Activated CD4-positive, alpha-beta T cell treated with anti-CD3 and anti-CD28 coated beads, Interleukin-10, Interleukin-2, amounts not matched to agents 100 ng/mL and 50 ng/mL, durations not matched to agents 16 hours and 8 hours (primary cell): ENCODE data around the gene LATS2.
"Not testable (repeated sequence)": the region's sequence is repeated elsewhere in the genome, so short reads cannot be mapped to it uniquely, and the experiment has no call there.

ENCODE experiments used
- DNase-seq: peaks from one replicate; pipeline ENCODE4 v3.0.0-alpha.2; 2020

Gene LATS2

DNA sequence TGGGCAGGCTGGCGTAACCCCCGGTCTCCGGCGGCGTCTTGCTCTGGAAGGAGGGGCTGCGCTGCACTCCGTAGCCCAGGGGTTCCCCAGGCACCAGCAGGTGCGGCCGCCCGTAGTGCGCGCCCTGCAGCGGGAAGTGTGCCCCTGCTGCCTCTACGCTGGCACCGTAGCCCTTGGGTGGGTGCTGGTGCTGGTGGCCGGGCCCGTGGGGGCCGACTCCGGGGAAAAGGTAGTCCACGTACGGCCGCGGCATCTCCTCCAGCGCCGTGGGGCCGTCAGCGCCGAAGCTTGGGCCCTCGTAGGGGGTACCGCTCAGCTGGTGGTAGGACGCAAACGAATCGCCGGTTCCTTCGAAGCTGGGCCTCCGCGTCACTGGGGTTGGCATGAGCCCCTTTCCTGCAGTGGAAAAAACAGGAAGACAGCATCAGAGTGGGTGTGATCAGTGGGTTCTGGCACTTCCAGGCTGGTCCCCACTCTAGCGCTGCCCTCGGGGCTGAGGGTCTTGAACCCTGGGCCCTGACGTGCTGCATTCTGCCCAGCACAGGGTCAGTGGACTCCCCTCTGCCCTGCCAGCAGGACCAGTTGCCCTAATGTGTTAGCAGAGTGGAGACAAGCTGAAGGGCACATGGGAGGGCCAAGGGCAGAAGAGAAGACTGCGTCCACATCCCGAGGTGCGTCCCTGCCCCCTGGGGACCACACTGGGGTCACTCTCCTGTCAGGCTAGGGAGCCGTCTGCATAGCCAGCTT is 72.3 kb downstream of the LATS2 start:
- no peak for DNase-seq

DNA sequence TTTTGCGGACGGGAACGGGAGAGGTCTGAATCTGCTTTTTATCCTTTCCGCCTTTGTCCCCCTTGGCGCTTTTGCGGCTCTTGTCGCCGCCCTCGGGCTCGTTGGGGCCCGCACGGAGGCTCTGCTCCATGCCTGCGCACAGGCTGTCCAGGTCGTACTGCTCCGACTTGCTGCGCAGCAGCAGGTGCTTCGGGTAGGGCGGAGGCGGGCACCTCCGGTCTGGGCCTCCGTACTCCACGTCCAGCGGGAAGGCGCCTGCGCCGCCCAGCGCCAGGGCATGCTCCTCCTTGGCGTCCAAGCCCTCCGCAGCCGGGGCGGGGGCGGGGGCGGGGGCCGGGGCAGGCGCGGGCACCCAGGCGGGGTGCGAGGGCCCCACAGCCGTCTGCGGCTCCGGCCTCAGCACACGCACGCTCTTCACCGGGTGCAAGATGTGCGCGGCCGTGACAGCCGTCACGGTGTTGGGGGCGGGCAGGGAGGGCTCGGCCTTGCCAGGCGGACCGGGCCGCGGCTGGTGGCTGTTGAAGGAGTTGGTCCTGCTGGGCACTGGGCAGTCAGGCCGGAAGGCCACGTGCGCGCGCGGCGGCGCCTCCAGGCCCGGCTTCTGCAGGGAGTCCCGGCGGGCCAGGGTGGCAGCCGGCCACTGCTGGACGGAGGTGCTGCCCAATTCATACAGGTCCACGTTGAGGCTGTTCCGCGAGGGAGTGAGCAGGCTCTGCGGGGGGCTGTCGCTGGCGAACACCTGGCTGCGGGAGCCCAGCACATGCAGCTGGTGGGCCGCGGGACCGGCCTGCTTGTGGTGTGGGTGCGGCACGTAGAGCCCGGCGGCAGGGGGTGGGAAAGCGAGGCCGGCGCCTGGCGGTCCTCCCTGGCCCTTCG is 73.1 kb downstream of the LATS2 start:
- DNase-seq = no peak

DNA sequence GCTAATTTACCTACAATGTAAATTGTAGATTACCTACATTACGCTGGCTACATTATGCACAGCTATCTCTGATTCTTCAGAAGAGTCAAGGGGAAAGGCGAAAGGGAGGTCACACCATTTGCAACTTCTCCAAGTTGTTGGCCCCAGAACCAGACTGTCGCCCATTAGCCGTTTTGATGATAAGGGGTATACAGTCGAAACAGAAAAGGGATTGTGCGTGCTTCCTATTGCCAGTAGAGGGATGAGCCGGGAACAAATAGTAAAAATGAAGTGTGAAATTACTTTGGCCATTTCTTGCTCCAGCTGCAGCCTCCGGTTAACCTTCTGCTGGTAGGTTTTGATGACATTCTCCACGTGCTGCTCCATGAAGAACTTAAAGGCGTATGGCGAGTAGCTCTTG is 73.8 kb downstream of the LATS2 start:
- DNase-seq = no peak

DNA sequence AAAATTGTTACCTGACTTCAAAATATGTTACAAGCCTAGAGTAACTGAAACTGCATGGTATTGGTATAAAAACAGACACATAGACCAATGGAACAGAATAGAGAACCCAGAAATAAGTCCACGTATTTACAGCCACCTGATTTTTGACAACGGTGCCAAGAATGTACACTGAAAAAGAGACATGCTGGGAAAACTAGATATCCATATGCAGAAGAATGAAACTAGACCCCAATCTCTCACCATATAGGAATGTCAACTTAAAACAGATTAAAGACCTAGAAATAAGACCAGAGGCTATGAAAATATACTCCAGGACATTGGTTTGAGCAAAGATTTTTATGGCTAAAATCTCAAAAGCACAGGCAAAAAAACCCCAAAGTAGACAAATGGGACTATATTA is 76.5 kb downstream of the LATS2 start:
- DNase-seq = no peak

DNA sequence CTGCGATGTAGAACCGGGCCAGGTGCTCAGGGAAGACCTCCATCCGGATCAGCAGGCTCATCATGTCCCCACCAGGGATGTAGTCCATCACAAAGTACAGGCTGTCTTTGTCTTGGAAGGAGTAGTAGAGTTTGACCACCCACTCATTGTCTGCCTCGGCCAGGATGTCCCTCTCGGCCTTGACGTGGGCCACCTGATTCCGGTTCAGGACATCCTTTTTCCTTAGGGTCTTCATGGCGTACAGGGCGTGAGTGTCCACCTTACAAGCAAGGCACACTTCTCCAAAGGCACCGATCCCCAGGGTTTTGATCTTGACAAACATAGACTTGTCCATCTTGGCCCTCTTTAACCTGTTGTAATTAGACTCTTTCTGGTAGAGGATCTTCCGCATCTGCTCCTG is 78.0 kb downstream of the LATS2 start:
- DNase-seq = no peak

DNA sequence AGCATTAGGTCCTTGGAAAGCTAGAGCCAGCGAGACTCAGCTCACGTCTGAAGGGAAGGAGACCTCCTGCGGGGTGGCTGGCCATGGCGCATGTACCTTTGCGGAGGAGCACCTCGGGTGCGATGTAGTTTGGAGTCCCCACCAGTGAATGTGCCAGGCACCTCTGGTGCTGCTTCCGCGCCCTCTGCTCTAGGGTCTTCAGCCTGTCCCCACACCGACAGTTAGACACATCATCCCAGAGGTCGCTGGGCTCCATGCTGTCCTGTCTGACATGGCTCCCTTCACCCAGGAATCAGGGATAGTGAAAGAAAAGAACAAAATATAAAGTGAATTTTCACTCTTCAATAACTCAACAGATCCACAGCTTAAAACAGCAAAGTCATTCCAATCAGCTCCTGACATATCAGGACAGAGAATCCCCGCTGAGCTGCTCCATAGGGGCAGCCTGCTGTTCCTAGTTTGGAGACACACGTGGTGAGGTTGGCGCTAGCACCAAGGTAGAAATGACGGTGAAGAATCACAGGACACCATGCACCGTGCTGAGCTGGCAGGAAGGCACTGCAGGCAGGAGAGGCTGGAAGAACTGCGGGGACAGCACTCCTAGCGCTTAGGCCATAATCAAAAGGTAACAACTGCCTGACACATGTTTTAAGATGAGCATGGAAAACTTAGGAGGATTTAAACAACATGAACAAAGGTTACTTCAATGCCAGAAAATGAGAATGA is 79.9 kb downstream of the LATS2 start:
- DNase-seq = no peak

DNA sequence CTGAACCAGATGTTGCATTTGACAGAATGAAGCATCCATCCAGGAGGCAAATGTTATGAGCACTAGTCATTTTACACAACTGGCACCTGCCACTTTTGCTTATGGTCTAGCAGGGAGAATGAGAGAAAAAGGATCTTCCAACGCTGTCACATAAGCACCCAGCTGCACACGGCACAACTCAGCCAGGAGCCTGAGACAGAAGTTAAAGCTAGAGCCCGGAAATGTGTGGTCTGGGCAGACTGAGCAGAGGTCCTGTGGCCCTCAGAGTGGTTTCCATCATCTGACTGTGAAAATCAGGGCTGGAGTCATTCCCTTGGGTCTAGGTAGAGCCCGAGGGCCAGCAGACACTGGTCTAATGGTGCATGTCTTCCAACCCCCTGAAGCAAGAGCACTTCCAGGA is 80.5 kb downstream of the LATS2 start:
- no peak for DNase-seq

DNA sequence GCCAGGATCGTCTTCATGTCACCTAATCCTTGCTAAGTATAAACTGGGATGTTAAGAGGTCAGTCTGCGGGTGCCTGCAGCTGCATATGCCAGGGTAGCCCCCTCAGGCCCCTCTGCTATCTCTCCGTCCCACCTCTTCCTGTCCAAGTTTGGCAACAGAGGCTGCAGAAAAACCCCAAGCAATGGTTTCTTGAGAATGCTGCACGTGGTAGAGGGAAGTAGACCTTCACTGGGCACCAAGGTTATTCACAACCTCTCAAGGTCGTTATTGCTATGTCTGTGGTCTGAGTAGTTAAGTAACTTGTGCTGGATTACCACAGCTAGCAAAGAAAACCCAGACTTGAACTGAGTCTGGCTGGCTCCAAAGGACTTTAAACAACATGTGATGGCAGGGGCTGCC is 81.0 kb downstream of the LATS2 start:
- DNase-seq = no peak

DNA sequence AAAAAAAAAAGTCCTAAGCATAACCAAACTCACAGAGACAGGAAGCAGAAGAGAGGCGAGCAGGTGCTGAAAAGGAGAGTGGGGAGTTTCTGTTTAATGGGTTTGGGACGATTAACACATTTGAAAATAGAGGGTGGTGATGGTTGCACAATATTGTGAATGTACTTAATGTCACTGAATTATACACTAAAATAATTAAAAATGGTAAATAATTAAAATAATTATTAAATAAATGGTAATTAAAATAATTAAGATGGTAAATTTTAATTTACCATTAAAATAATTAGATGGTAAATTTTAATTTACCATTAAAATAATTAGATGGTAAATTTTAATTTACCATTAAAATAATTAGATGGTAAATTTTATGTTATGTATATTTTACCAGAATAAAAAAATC is 84.0 kb downstream of the LATS2 start:
- DNase-seq = no peak

DNA sequence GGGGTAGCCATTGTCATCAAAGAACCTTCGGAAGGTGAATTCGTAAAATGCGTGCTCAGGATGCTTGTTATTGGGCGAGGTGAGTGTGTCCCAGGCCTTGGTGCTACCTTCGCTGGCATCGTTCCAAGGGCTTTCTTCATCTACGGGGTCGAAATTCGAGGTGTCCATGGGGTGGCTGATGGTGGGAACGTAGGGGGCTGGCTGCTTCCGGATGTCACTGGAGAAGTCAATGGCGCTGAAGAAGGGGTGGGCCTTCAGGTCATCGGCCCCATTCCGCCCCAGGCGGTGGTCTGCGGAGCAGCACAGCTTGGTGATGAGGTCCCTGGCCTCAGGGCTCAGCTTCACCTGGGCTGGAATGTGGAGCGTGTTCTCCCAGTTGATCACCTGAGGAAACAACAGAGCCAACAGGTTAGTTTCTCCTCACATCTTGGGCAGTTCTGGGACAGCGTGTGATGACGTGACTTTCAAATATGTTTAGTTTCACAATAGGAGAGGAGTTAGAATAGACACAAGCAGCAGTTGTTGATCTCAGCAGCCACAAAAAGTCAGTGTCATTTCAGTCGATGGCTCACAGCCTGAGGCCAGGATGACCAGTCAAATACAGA is 86.3 kb downstream of the LATS2 start:
- DNase-seq = no peak

DNA sequence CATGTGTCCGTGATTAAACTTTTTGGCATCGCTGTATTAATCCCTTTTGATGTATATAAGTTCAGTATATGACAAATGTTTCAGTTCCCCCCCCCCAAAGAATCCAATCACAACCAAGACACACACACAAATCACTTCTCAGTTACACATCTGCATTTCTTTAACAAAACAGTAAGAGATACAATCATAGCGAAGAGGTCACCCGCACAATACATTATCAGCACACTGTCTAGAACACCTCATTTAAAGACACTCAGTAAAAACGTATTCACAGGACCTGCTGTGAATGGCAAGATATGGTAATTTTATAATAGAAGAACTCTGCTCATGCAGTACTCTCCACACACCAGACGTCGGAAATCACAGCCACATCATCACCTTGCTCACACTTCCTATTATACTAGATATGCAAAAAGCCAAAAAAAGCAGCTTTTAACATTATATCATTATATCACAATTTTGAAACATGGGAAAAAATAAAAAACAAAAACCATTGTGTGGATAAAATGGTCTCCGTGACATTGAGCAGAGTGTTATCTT is 87.4 kb downstream of the LATS2 start:
- DNase-seq = no peak

DNA sequence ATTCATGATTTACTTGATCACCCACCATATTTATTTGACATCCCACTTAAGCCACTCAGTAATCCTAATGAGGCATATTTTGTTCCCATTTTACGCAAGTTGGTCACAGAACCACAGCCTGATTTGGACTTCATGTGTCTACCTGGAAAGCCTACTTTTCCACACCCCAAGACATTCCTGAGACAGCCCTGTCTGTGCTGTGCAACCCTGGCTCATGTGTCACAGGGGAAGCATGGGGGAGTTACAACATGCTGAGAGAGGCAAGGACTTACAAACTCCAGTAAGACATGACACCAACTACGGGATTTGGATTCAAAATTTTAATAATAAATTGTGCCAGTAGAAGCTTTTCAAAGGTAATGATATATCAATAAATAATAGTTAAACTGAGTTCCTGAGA is 88.7 kb downstream of the LATS2 start:
- DNase-seq = no peak

DNA sequence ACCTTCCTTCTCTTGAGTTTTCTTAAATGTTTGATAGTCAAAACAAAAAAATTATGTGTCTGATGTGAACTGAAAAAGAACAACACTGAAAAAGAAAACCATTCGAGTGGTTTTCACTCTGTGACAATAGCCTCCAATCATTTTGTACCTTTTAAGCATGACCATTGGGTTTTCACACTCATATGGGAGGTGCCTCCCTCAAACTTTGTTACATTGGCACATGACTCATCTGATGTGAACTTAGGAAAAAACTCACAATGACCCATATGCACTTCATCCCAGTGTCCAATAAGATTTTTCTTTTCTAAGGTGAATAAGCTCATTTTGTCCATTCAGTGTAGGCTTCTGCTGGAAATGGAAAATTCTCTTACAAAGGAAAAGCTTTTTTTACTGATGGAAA is 92.2 kb downstream of the LATS2 start:
- peak; percentile 58 for DNase-seq

DNA sequence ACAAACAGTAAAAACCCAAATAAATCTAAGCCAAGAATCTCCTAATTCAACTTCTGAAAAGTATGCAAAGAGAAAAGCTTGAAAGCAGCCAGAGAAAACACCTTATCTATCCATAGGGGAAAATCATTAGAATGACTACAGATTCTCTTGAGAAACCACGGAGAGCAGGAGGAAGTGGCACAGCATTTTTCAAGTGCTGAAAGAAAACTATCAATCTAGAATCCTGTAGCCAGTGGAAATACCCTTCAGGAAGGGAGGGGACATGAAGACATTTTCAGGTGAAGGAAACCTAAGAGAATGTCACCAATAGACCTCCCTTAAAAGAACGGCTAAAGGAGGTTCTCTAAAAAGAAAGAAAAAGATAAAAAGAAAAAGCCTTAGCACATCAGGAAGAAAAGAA is 92.6 kb downstream of the LATS2 start:
- peak; percentile 17 for DNase-seq

DNA sequence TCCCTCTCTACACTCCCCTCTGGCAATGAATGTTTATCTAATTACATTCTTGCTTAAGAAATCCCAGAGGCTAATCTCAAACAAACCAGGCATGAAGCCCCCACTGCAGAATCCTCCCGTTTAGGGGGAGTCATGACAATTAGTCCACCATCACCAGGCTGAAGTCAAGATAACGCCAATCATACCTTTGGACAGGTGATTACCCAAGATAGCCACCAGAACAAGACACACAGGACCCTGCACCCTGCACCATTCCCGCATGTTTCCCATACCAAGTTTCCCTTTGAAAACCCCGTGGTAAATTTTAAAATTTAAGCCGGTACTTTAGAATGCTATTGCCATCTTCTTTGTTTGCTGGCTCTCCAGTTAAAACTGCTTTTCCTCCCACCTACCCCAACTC is 94.0 kb downstream of the LATS2 start:
- DNase-seq = no peak

DNA sequence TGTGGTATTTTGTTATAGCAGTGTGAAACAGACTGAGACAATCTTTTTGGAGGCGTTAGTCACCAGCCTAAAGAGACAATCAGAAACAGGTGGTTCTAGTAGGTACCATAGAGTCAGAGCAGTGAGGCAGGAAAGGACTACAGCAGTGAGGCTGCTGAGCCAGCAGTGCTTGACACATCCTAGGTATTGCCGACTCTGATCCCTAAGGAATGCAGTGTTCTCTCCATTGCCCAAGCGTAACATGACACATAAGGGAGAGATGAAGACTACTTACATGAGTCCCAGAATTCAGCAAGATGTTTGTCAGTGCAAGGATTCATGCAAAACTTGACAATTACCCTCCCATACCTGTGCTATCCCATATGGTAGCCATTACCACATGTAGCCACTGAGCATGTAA is 96.5 kb downstream of the LATS2 start:
- DNase-seq = no peak

DNA sequence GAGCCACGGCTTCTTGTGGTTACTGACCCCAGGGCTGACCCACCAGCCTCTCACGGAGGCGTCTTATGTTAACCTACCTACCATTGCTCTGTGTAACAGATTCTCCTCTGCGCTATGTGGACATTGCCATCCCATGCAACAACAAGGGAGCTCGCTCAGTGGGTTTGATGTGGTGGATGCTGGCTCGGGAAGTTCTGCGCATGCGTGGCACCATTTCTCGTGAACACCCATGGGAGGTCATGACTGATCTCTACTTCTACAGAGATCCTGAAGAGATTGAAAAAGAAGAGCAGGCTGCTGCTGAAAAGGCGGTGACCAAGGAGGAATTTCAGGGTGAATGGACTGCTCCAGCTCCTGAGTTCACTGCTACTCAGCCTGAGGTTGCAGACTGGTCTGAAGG is 99.7 kb downstream of the LATS2 start:
- not testable (repeated sequence) for DNase-seq

DNA sequence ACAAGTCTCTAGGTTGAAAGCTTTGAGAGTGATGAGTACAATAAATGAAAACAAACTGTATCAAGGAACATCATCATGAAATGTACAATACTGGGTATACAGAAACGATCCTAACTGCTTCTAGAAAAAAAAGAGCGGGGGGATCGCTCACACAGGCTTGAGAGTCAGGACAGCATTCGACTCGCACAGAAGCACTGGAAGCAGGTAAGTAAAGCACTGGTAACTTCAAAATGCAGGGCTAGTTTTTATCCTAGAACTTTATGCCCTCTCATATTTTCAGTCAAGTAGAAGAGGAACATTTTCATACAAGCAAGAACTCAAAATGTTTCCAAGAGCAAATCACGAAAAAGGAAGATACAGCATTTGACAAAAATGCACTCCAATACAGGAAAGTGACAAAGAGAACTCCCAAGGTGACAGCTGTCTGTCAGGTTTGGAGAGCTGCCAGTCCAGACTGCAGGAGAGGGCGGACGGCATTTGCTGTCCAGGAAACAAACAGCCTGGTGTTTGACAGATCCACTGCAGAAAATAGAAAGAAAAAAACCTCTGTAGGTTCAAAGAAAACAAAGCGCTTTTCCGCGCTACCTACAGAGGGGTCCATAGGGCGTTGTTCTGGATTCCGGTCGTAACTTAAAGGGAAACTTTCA is 100.6 kb downstream of the LATS2 start:
- no peak for DNase-seq

DNA sequence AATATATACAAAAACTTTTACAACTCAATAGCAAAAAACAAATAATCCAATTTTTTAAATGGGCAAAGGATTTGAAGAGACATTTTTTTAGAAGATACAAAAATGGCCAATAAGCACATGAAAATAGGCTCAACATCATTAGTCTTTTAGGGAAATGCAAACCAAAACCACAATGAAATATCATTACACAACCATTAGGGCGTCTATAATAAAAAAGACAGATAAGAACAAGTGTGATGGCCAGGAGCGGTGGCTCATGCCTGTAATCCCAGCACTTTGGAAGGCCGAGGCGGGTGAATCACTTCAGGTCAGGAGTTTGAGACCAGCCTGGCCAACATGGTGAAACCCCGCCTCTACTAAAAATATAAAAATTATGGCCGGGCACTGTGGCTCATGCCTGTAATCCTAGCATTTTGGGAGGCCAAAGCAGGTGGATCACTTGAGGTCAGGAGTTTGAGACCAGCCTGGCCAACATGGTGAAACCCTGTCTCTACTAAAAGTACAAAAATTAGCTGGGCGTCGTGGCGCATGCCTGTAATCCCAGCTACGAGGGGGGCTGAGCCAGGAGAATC is 104.3 kb downstream of the LATS2 start:
- not testable (repeated sequence) for DNase-seq

DNA sequence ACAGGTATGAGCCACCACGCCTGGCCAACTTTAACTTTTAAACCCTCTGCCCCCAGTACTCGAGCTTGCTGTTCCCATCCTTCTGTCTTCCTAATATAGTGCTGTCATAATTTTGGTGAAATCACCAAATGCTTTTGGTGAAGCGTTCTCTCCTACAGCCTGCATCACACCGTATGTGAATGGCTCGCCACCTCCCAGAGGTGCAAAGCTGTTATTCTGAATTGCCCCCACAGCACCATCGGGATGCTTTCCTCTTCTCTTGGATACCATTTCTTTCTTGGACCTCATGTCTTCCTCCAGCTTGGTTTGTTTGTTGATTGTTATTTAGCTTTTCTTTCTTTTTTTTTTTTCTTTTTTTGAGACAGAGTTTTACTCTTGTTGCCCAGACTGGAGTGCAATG is 105.9 kb downstream of the LATS2 start:
- DNase-seq = no peak

DNA sequence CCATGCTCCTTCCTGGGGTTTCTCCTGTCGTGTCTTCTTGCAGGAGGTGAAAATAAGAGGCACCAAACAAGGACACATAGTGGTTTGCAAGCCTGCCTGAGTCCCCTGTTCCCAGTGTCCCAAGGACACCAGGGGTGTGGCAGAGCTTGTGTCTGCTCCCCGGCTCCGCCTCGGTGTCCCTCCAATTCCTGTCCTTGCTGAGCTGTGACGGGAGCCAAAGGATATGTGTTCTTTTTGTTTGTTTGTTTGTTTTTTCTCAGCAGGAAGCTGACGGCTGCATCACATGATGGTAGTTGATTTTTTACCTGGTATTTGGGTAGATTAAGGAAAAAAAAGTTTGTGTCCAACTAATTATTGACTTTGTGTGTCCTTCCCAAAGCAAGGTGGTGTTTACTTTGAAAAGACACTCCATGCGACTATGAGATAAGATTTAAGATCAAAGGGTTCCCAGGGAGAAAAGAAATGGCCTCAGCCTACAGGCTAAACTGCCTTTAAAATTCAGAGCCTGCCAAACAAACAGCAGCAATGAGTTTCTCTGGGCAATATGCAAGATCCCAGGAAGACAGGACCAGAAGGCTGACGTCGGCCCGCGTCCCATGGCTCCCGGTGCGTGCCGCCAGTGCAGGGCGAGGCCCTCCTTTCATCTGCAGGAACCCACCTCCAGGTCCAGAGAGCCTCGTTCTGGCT is 108.0 kb downstream of the LATS2 start:
- DNase-seq = no peak

DNA sequence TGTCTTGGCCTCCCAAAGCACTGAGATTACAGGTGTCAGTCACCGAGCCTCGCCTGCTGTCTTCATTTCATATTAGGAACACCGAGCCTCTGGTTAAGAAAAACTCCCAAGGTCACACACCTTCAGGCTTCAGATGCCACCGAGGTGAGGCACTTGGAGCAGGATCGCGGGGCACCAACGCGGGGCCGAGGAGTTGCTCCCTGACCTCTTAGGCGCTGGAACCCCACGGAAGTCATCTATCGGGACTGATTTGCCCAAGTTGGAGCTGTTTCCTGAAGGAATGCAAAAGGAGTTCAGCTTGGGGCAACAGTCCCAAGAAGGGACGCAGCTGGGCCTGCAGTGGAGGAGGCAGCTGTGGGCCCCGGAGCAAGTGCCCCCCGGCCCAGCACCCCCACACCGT is 108.5 kb downstream of the LATS2 start:
- no peak for DNase-seq
